Activated gamma-delta T cell treated with Interleukin-2 at 50 U/mL for 16 hours (primary cell): ENCODE data around the gene EPB42.
"Not testable (repeated sequence)": the region's sequence is repeated elsewhere in the genome, so short reads cannot be mapped to it uniquely, and the experiment has no call there.

Experiments
- DNase-seq: peaks from one replicate; pipeline ENCODE4 v3.0.0-alpha.2; 2020

EPB42 gene

GRCh38 chr15:43239732-43240491, 19.1 kb upstream of the EPB42 start:
- DNase-seq, result no peak

GRCh38 chr15:43238671-43239131, 17.9 kb upstream of the EPB42 start:
- DNase-seq, result no peak

GRCh38 chr15:43237842-43238470, 17.1 kb upstream of the EPB42 start:
- no peak for DNase-seq

GRCh38 chr15:43235536-43235935, 14.7 kb upstream of the EPB42 start:
- DNase-seq, result no peak

GRCh38 chr15:43232289-43232874, 11.6 kb upstream of the EPB42 start:
- no peak for DNase-seq

GRCh38 chr15:43230640-43231115, 9.9 kb upstream of the EPB42 start:
- DNase-seq, result no peak

- DNase-seq, result no peak
Observed at GRCh38 chr15:43229977-43230376, 9.2 kb upstream of the EPB42 start.

GRCh38 chr15:43226436-43227305, 5.9 kb upstream of the EPB42 start:
- no peak for DNase-seq

- DNase-seq, result not testable (repeated sequence)
Observed at GRCh38 chr15:43225950-43226255, 5.1 kb upstream of the EPB42 start.

- DNase-seq, result peak; percentile 33
Observed at GRCh38 chr15:43225201-43225949, 4.6 kb upstream of the EPB42 start.

GRCh38 chr15:43221422-43221821, 604 bp upstream of the EPB42 start:
- DNase-seq, result no peak

- DNase-seq, result no peak
Observed at GRCh38 chr15:43219929-43220928, 589 bp downstream of the EPB42 start.

- DNase-seq, result no peak
Observed at GRCh38 chr15:43218908-43219706, 1.7 kb downstream of the EPB42 start.

GRCh38 chr15:43215961-43216360, 4.9 kb downstream of the EPB42 start:
- no peak for DNase-seq

- DNase-seq, result no peak
Observed at GRCh38 chr15:43214592-43215295, 6.1 kb downstream of the EPB42 start.

GRCh38 chr15:43214169-43214568, 6.6 kb downstream of the EPB42 start:
- DNase-seq, result no peak

GRCh38 chr15:43213466-43213865, 7.4 kb downstream of the EPB42 start:
- no peak for DNase-seq

GRCh38 chr15:43212951-43213350, 7.9 kb downstream of the EPB42 start:
- DNase-seq, result no peak

- DNase-seq, result no peak
Observed at GRCh38 chr15:43212299-43212698, 8.5 kb downstream of the EPB42 start.
